H1 (cell line): ENCODE results near the gene TBR1. TPM values are rescaled to one million over a fixed set of nuclear protein-coding genes. Genes with fewer than 3 reads are reported as not detected.
A peak's percentile ranks its signal among the peaks of the same experiment; 100 is the strongest.

Experiments used
- CTCF ChIA-PET: fragments of 300-600 bp; sonication (Branson Sonifier 250); formaldehyde crosslinking; loops from one replicate; lab custom pipeline; 2021; ENCODE audit not compliant: partially characterized antibody; lab: Charles Lee
- POLR2A ChIA-PET: fragments of 300-600 bp; sonication (Branson Sonifier 250); formaldehyde crosslinking; loops from one replicate; lab custom pipeline; 2021; ENCODE audit warnings: inconsistent platforms; ENCODE audit not compliant: partially characterized antibody; lab: Charles Lee
- DNase-seq, 2 experiments: peaks; one replicate each; pipeline versions ENCODE4 v3.0.0 to v3.0.0-alpha.2; 2010 to 2022; ENCODE audit warnings: low spot score in 2 of 2, low read depth in 1 of 2, mixed read lengths in 1 of 2
- FAIRE-seq: peaks from 2 replicates; lab custom pipeline; 2011; peaks lifted over from hg19 to GRCh38; lab: Jason Lieb, UNC
- H2AFZ ChIP-seq: 2 replicates; pipeline ENCODE4 v1.8.1; 2012; ENCODE audit warnings: low read length, inconsistent platforms
- H2AK5ac ChIP-seq: 2 replicates; pipeline ENCODE4 v1.6.1; 2013; ENCODE audit warnings: low read depth, low read length
- H2BK120ac ChIP-seq: replicated peaks from 2 replicates; pipeline ENCODE3; 2013; ENCODE audit warnings: low read depth, low read length, inconsistent platforms
- H2BK12ac ChIP-seq: 2 replicates; pipeline ENCODE4 v1.6.1; 2013; ENCODE audit warnings: low read depth, low read length
- H2BK15ac ChIP-seq: 2 replicates; pipeline ENCODE4 v1.6.1; 2013; ENCODE audit warnings: low read length
- H2BK20ac ChIP-seq: 2 replicates; pipeline ENCODE4 v1.6.1; 2013; ENCODE audit warnings: low read length
- H2BK5ac ChIP-seq: 2 replicates; pipeline ENCODE4 v1.6.1; 2013; ENCODE audit warnings: low read depth, low read length
- H3K14ac ChIP-seq: 2 replicates; pipeline ENCODE4 v1.6.1; 2013; ENCODE audit warnings: inconsistent platforms; ENCODE audit not compliant: insufficient read length
- H3K18ac ChIP-seq: 2 replicates; pipeline ENCODE4 v1.6.1; 2013; ENCODE audit warnings: low read length; ENCODE audit errors: extremely low read depth
- H3K23ac ChIP-seq: 2 replicates; pipeline ENCODE4 v1.6.1; 2013; ENCODE audit warnings: inconsistent platforms; ENCODE audit not compliant: insufficient read length
- H3K23me2 ChIP-seq: 2 replicates; pipeline ENCODE4 v1.6.1; 2013; ENCODE audit warnings: low read depth, low read length
- H3K27ac ChIP-seq: 2 replicates; pipeline ENCODE4 v1.6.1; 2011; ENCODE audit warnings: low read depth, low read length, inconsistent platforms
- H3K27me3 ChIP-seq, 4 experiments: replicated peaks in 1 of 4; 1 replicate in 1 of 4; 2 replicates in 3 of 4; pipeline versions ENCODE4 v1.6.1 to v1.8.1; 2011 to 2013; ENCODE audit warnings: low read length in 3 of 4, mild to moderate bottlenecking in 3 of 4, inconsistent platforms in 2 of 4, mixed read lengths in 2 of 4, moderate library complexity in 1 of 4; ENCODE audit not compliant: control insufficient read depth in 3 of 4, insufficient read depth in 3 of 4; ENCODE audit errors: extremely low read depth in 1 of 4
- H3K36me3 ChIP-seq, 4 experiments: 2 replicates each; pipeline versions ENCODE4 v1.6.1 to v1.8.1; 2011 to 2013; ENCODE audit warnings: mild to moderate bottlenecking in 4 of 4, low read length in 3 of 4, moderate library complexity in 2 of 4, control low read depth in 1 of 4, inconsistent platforms in 1 of 4; ENCODE audit not compliant: insufficient read depth in 4 of 4, control insufficient read depth in 2 of 4
- H3K4ac ChIP-seq: replicated peaks from 2 replicates; pipeline ENCODE3; 2013; ENCODE audit warnings: low read length, low read depth, mixed read lengths, inconsistent platforms; ENCODE audit not compliant: insufficient read length
- H3K4me1 ChIP-seq, 4 experiments: replicated peaks in 1 of 4; 1 replicate in 1 of 4; 2 replicates in 3 of 4; pipeline versions ENCODE4 v1.6.1 to v1.8.1; 2011 to 2013; ENCODE audit warnings: low read length in 3 of 4, inconsistent platforms in 2 of 4, mixed read lengths in 1 of 4; ENCODE audit not compliant: insufficient read depth in 4 of 4, control insufficient read depth in 3 of 4
- H3K4me2 ChIP-seq, 2 experiments: 2 replicates each; pipeline versions ENCODE4 v1.6.1 to v1.8.1; 2011 to 2013; ENCODE audit warnings: low read depth in 2 of 2, low read length in 2 of 2, control low read depth in 1 of 2, inconsistent platforms in 1 of 2, mild to moderate bottlenecking in 1 of 2; ENCODE audit not compliant: insufficient read depth in 1 of 2
- H3K4me3 ChIP-seq, 4 experiments: fragments of 200-600, 300-600 bp in 1 of 4; sonication (generic), shearing (Covaris generic), sonication (Bioruptor Twin) in 1 of 4; 2 replicates each; pipeline versions ENCODE4 v1.5.1 to v1.8.1; 2011 to 2016; ENCODE audit warnings: low read length in 4 of 4, low read depth in 3 of 4, control low read depth in 2 of 4, inconsistent platforms in 2 of 4, mild to moderate bottlenecking in 2 of 4, mixed read lengths in 1 of 4, moderate library complexity in 1 of 4; ENCODE audit not compliant: insufficient read depth in 2 of 4; ENCODE audit errors: extremely low read depth in 1 of 4
- H3K56ac ChIP-seq: replicated peaks from 2 replicates; pipeline ENCODE3; 2013; ENCODE audit warnings: low read depth, mild to moderate bottlenecking, mixed read lengths, low read length, inconsistent platforms; ENCODE audit not compliant: insufficient read length
- H3K79me1 ChIP-seq: 2 replicates; pipeline ENCODE4 v1.6.1; 2013; ENCODE audit warnings: low read depth, low read length, control low read depth
- H3K79me2 ChIP-seq, 2 experiments: 2 replicates each; pipeline versions ENCODE4 v1.6.1 to v1.8.1; 2012 to 2013; ENCODE audit warnings: low read length in 2 of 2, mild to moderate bottlenecking in 2 of 2, inconsistent platforms in 1 of 2; ENCODE audit not compliant: insufficient read depth in 2 of 2, control insufficient read depth in 1 of 2
- H3K9ac ChIP-seq, 4 experiments: replicated peaks in 1 of 4; 1 replicate in 1 of 4; 2 replicates in 3 of 4; pipeline versions ENCODE4 v1.6.1 to v1.8.1; 2011 to 2013; ENCODE audit warnings: low read depth in 3 of 4, low read length in 3 of 4, control low read depth in 2 of 4, mild to moderate bottlenecking in 2 of 4, moderate library complexity in 2 of 4, inconsistent platforms in 1 of 4; ENCODE audit errors: extremely low read depth in 1 of 4
- H3K9me3 ChIP-seq, 2 experiments: 2 replicates each; pipeline versions ENCODE4 v1.6.1 to v1.8.1; 2012 to 2013; ENCODE audit warnings: mild to moderate bottlenecking in 2 of 2, moderate library complexity in 2 of 2, control low read depth in 1 of 2, inconsistent platforms in 1 of 2, low read depth in 1 of 2, low read length in 1 of 2, mixed read lengths in 1 of 2; ENCODE audit not compliant: insufficient read depth in 2 of 2
- H4K20me1 ChIP-seq, 2 experiments: replicated peaks in 1 of 2; 2 replicates each; pipeline versions ENCODE3 to v1.8.1; 2011 to 2013; ENCODE audit warnings: inconsistent platforms in 2 of 2, low read length in 2 of 2, mild to moderate bottlenecking in 1 of 2; ENCODE audit not compliant: insufficient read depth in 2 of 2, control insufficient read depth in 1 of 2
- H4K5ac ChIP-seq: 2 replicates; pipeline ENCODE4 v1.6.1; 2013; ENCODE audit warnings: low read length, low read depth, mixed read lengths, inconsistent platforms; ENCODE audit not compliant: insufficient read length
- H4K8ac ChIP-seq: 2 replicates; pipeline ENCODE4 v1.8.0; 2013; ENCODE audit warnings: mild to moderate bottlenecking, moderate library complexity, low read length, inconsistent platforms; ENCODE audit not compliant: insufficient read depth; ENCODE audit errors: extremely low read depth
- H4K91ac ChIP-seq: replicated peaks from 2 replicates; pipeline ENCODE3; 2013; ENCODE audit warnings: low read length, mixed read lengths, inconsistent platforms; ENCODE audit not compliant: insufficient read length
- RNF2 ChIP-seq: fragments of 200-900, 300-1000 bp; sonication (generic); IDR thresholded peaks from 2 replicates; pipeline ENCODE4 v1.7.1; 2016; ENCODE audit warnings: borderline replicate concordance, low read depth, mild to moderate bottlenecking, antibody characterized with exemption, low read length; ENCODE audit not compliant: poor library complexity, severe bottlenecking; ENCODE audit errors: missing control alignments
- RXRA ChIP-seq: IDR thresholded peaks from 2 replicates; pipeline ENCODE4 v1.6.1; 2011; ENCODE audit warnings: low read depth, mild to moderate bottlenecking, low read length, moderate library complexity; ENCODE audit not compliant: insufficient read depth
- SUZ12 ChIP-seq: fragments of 200-600 bp; sonication (generic); IDR thresholded peaks from 2 replicates; pipeline ENCODE4 v1.6.1; 2012; ENCODE audit warnings: mild to moderate bottlenecking, inconsistent platforms, low read length, moderate library complexity, mixed read lengths
- WGBS, 2 experiments: shearing (Covaris generic) in 1 of 2; methylation state at CpG; one replicate each; pipeline versions ENCODE4 v1.1.6 to v1.1.7; 2013 to 2015; ENCODE audit warnings: low lambda C conversion rate in 2 of 2, mixed read lengths in 2 of 2, inconsistent platforms in 1 of 2, low coverage in 1 of 2, missing lambda C conversion rate in 1 of 2; ENCODE audit not compliant: insufficient replicate concordance in 2 of 2, insufficient coverage in 1 of 2, insufficient read length in 1 of 2; ENCODE audit errors: extremely low coverage in 1 of 2, missing lambda C conversion rate in 1 of 2; 5-methylcytosine and 5-hydroxymethylcytosine counted together
- polyA plus RNA-seq, 7 experiments: library from polyadenylated mRNA; depleted of rRNA in 3 of 7; stranded (reverse) in 5 of 7; unstranded in 2 of 7; fragments of >200 nt in 5 of 7; fragments of 200-250 nt in 2 of 7; gene quantifications; 1 replicate in 5 of 7; 2 replicates in 1 of 7; 4 replicates in 1 of 7; pipeline versions ENCODE4 v1.2.1 to v1.2.3, GENCODE V29; 2011 to 2013; ENCODE audit warnings: missing spikeins in 2 of 7, mixed read lengths in 2 of 7
- total RNA-seq: library from RNA; stranded (reverse); fragmentation: NEBNext Ultra II Directional; extraction: Animal tissue kit (Norgen Biotek cat#: 25700); gene quantifications from 2 replicates; pipeline ENCODE4 v1.2.1, GENCODE V29; 2021

TBR1 gene
- total and polyA plus RNA-seq, 2 of the 8 experiments (the other 6 are each of a cell fraction or from before 2014, with no cell fraction given), result not detected

DNA sequence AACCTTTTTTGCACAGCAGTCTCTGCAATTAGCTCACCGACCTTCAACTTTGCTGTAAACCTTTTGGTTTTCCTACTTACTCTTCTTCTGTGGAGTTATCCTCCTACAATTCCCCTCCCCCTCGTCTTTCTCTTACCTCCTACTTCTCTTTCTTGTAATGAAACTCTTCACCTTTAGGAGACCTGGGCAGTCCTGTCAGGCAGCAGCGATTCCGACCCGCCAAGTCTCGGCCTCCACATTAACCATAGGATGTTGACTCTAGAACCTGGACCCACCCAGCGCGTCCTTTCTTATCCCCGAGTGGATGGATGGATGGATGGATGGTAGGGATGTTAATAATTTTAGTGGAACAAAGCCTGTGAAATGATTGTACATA, 8.3 kb downstream of the TBR1 start:
- Histone ChIP-seq H2BK120ac (no peak overlapping the region), H4K91ac (no peak overlapping the region), H3K4me1 (peaks cover 0 to 16% (median 4%) of the 10 kb centered on the region in 4 experiments; a peak in 5 of 7 replicates), H2BK15ac (no peak overlapping the region), H3K4me2 (peak overlapping the region; percentile 72 to 99), H3K79me1 (no peaks in the 10 kb centered on the region), H2AK5ac (no peak overlapping the region), H3K23me2 (peaks cover 12% of the 10 kb centered on the region), H2BK20ac (no peak overlapping the region), H3K79me2 (no peaks in the 10 kb centered on the region), H4K8ac (no peak overlapping the region), H3K23ac (no peak overlapping the region), H4K20me1 (peaks cover 3 to 22% of the 10 kb centered on the region in 2 experiments), H3K4ac (no peak overlapping the region), H3K9me3 (no peaks in the 10 kb centered on the region), H2BK5ac (no peak overlapping the region), H3K27ac (no peak overlapping the region), H3K4me3 (peak overlapping the region; percentile 24 to 57 (median 48); a peak in 6 of 8 replicates), H2BK12ac (no peak overlapping the region), H3K36me3 (peaks cover 0 to 3% (median 0%) of the 10 kb centered on the region in 4 experiments; a peak in 1 of 8 replicates), H3K14ac (no peak overlapping the region), H2AFZ (no peak overlapping the region), H3K27me3 (peaks cover 83 to 100% (median 97%) of the 10 kb centered on the region in 4 experiments), H3K9ac (no peak overlapping the region), H3K18ac (no peak overlapping the region), H3K56ac (no peak overlapping the region), H4K5ac (no peak overlapping the region)
- DNase-seq (no peak), FAIRE-seq (no peak)
- CTCF ChIA-PET, result interaction anchor here (1.2 to 1.5 kb wide), 2 partner anchors 10 to 13 kb away, joined by 3 to 4 read pairs; no protein-coding TSS in a partner anchor
- WGBS, 2 experiments, result 6% methylated on average over 9 of the region's 9 CpGs; no CpG with 5 or more reads in 1 of the 2 experiments
- TF ChIP-seq RNF2 (peak; percentile 95), RXRA (no peak), SUZ12 (peak; percentile 31)
- POLR2A ChIA-PET, result interaction anchor here (1.5 kb wide), 1 partner anchor 10 kb away, joined by 7 read pairs; no protein-coding TSS in a partner anchor
